ENCODE results near the gene CRB2. TPM values are rescaled to one million over a fixed set of nuclear protein-coding genes. Genes with fewer than 3 reads are reported as not detected.

The CRB2 gene
- total RNA-seq, 4 donors from 2014 or later: 0.06 to 0.13 TPM; not detected in 2

DNA sequence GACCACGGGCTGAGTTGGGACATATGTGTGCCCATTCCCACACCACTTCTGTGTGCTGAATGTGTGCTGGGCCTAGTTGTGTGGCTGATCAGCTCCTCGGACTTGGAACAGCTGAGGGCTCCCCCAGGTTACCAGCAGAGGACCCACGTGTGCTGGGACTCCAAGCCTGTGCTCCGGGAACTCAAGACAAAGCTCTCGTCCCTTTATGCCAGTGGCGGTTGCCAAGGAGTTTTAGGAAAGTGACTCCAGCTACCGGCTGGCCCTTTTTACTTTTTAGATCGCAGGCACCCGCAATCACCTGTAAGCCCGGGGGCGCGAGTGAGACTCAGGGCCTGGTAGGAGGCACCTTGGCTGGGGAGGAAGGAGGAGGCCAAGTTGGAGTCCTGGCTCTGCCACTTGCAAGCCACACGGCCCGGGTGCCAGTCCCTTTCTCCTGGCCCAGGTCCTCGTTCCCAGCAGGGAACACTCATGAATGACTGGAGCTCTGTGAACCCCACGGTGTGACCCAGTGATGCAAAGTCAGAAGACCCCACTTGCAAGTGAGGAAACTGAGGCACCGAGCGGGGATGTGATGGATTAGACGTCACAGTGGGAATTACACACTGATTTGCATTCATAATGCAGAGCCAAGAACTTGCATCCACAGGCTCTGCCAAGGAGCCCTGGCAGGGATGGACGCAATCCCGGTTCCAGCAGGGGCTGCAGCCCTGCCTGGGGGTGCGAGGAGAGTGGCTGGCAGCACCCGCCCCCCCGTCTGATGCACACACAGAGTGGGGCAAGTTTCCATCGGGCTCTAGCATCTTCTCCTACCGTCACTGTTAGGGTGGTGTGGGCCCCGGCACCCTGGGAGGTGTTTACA, 26.9 kb downstream of the CRB2 start:
- H3K9me3 ChIP-seq: no peaks in the 10 kb centered on the region
- H3K4me3 ChIP-seq: no peak overlapping the region
- DNase-seq (ENCODE audit: extremely low spot score): no peak
- intact Hi-C loops (cut with DNase I): no loop called here
- no peak overlapping the region for H3K27ac ChIP-seq (replicated peaks in 1 of 4)
- WGBS: 87% methylated on average over 19 of the region's 27 CpGs
- no peaks in the 10 kb centered on the region for H3K27me3 ChIP-seq
- TF ChIP-seq, protein P1, sequence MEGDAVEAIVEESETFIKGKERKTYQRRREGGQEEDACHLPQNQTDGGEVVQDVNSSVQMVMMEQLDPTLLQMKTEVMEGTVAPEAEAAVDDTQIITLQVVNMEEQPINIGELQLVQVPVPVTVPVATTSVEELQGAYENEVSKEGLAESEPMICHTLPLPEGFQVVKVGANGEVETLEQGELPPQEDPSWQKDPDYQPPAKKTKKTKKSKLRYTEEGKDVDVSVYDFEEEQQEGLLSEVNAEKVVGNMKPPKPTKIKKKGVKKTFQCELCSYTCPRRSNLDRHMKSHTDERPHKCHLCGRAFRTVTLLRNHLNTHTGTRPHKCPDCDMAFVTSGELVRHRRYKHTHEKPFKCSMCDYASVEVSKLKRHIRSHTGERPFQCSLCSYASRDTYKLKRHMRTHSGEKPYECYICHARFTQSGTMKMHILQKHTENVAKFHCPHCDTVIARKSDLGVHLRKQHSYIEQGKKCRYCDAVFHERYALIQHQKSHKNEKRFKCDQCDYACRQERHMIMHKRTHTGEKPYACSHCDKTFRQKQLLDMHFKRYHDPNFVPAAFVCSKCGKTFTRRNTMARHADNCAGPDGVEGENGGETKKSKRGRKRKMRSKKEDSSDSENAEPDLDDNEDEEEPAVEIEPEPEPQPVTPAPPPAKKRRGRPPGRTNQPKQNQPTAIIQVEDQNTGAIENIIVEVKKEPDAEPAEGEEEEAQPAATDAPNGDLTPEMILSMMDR (IDR thresholded peaks at IDR 0.05): no peak
- TF ChIP-seq POLR2AphosphoS5 (IDR thresholded peaks at IDR 0.05) (no peak), POLR2A (IDR thresholded peaks at IDR 0.05; ENCODE audit: low read depth) (no peak)
- H3K36me3 ChIP-seq: peaks cover 0 to 36% (median 28%) of the 10 kb centered on the region in 4 donors
- H3K4me1 ChIP-seq: peaks cover 0 to 4% (median 0%) of the 10 kb centered on the region in 4 donors

DNA sequence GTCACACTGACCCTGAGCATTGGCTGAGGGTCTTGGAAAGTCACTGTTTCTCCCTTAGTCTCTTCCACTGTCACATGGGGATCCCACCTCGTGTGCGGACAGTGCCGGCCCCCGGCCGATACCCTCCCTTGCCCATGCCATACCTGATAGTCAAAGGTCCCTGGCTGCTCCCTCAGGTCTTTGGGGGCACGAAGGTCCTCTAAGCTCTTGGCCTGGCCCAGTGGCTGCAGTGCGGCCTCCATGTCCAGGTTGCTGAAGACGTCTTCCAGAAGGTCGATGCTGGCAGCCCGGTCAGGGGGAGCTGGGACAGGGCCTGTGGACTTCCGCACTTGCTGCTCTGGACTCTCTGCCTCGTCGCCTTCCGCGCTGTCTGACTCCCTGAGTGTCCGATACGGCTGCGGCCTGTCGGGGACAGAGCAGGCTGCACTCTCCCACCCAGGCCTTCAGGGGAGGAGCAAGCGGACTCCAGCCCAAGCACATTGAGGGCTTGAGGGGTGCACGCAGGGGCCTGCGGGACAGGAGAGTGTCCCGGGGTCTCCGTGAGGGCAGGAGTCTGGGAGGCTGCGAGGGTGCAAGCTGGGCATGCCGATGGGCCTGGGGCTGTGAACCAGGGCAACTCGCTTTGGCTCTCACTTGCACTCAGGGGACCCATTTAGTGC, 27.6 kb downstream of the CRB2 start:
- Histone ChIP-seq H3K9me3 (no peaks in the 10 kb centered on the region), H3K36me3 (peaks cover 0 to 36% (median 28%) of the 10 kb centered on the region in 4 donors), H3K4me1 (peaks cover 0 to 4% (median 0%) of the 10 kb centered on the region in 4 donors), H3K27me3 (no peaks in the 10 kb centered on the region), H3K27ac (replicated peaks in 1 of 4) (no peak overlapping the region), H3K4me3 (no peak overlapping the region)
- no peak for DNase-seq (ENCODE audit: extremely low spot score)
- WGBS: 81% methylated on average over 12 of the region's 27 CpGs
- TF ChIP-seq EP300 (IDR thresholded peaks at IDR 0.05): no peak
- TF ChIP-seq POLR2A (IDR thresholded peaks at IDR 0.05; ENCODE audit: low read depth): no peak
- TF ChIP-seq POLR2AphosphoS5 (IDR thresholded peaks at IDR 0.05): no peak
- TF ChIP-seq, protein P1 (IDR thresholded peaks at IDR 0.05): no peak
- intact Hi-C loops (cut with DNase I): no loop called here

DNA sequence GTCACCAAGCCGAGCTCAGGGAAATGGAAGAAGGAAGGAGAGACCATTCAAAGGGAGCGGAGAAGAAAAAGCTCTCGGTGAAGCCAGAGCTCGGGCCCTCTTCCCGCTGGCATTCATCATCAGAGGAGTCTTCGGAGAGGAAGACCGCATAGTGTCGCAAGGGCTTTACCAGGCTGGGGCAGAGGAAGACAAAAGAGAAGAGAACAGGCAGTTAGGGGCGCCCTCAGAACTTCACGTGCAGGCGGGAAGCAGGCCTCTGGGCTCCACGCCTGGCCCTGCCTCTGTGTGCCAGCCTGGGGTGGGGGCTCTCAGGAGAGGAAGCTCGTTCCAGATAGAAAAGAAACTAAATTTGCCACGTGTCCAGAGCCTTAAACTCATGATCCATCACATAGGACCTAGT, 31.7 kb downstream of the CRB2 start:
- Histone ChIP-seq H3K36me3 (peaks cover 0 to 15% (median 13%) of the 10 kb centered on the region in 4 donors), H3K9me3 (no peaks in the 10 kb centered on the region), H3K27me3 (no peaks in the 10 kb centered on the region), H3K4me1 (peaks cover 0 to 4% (median 0%) of the 10 kb centered on the region in 4 donors), H3K27ac (replicated peaks in 1 of 4) (no peak overlapping the region), H3K4me3 (no peak overlapping the region)
- DNase-seq (ENCODE audit: extremely low spot score): no peak
- TF ChIP-seq POLR2A (IDR thresholded peaks at IDR 0.05; ENCODE audit: low read depth) (no peak), POLR2AphosphoS5 (IDR thresholded peaks at IDR 0.05) (no peak), EP300 (IDR thresholded peaks at IDR 0.05) (no peak)
- TF ChIP-seq, protein P1 (IDR thresholded peaks at IDR 0.05): no peak
- intact Hi-C loops (cut with DNase I): no loop called here
- WGBS: 73% methylated on average over 14 of the region's 14 CpGs

DNA sequence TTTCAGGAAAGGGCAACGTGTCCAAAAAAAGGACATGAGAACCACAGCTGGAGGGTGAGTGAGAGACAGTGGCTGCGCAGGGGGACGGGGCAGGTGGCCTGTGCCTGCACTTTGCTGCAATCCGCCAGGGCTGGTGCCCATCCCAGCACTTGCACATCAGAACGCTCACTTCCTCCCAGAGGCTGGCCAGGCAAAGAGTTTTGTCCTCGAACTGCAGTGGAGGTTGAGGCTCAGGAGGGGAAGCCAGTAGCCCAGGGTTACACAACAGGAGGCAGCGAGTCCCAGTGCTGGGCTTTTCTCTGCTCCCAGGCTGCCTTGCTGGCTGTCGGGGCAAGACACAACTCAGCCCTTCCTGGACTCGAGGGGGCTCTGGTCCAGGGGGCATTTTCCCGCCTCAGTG, 33.1 kb downstream of the CRB2 start:
- TF ChIP-seq EP300 (IDR thresholded peaks at IDR 0.05) (no peak), POLR2AphosphoS5 (IDR thresholded peaks at IDR 0.05) (no peak), POLR2A (IDR thresholded peaks at IDR 0.05; ENCODE audit: low read depth) (no peak)
- TF ChIP-seq, protein P1 (IDR thresholded peaks at IDR 0.05): no peak
- Histone ChIP-seq H3K4me3 (no peak overlapping the region), H3K27ac (replicated peaks in 1 of 4) (no peak overlapping the region), H3K9me3 (peaks cover 0 to 6% (median 0%) of the 10 kb centered on the region in 4 donors), H3K36me3 (peaks cover 0 to 1% (median under 1%) of the 10 kb centered on the region in 4 donors), H3K4me1 (peaks cover 0 to 4% (median 0%) of the 10 kb centered on the region in 4 donors), H3K27me3 (no peaks in the 10 kb centered on the region)
- intact Hi-C loops (cut with DNase I): no loop called here
- no peak for DNase-seq (ENCODE audit: extremely low spot score)
- WGBS: 74% methylated on average over 10 of the region's 10 CpGs
